ENCODE results near the gene VCL.

The VCL gene

GRCh38 chr10:74081941-74082718 lies 84.2 kb downstream of the VCL start:
- DNase-seq (ENCODE audit: insufficient read length, low spot score): no peak
- no peak for TF ChIP-seq CTCF (IDR thresholded peaks at IDR 0.05; ENCODE audit: insufficient read depth, missing control alignments)
- FAIRE-seq: no peak

- FAIRE-seq: no peak
- TF ChIP-seq CTCF (IDR thresholded peaks at IDR 0.05; ENCODE audit: insufficient read depth, missing control alignments): no peak
- DNase-seq (ENCODE audit: insufficient read length, low spot score): no peak
Measured at GRCh38 chr10:74083304-74083703, 85.4 kb downstream of the VCL start.

GRCh38 chr10:74084955-74085354 lies 87.0 kb downstream of the VCL start:
- TF ChIP-seq CTCF (IDR thresholded peaks at IDR 0.05; ENCODE audit: insufficient read depth, missing control alignments): no peak
- FAIRE-seq (no peak), DNase-seq (ENCODE audit: insufficient read length, low spot score) (no peak)

- no peak for TF ChIP-seq CTCF (IDR thresholded peaks at IDR 0.05; ENCODE audit: insufficient read depth, missing control alignments)
- no peak for FAIRE-seq
- no peak for DNase-seq (ENCODE audit: insufficient read length, low spot score)
Measured at GRCh38 chr10:74086317-74086716, 88.4 kb downstream of the VCL start.

GRCh38 chr10:74088722-74089121 lies 90.8 kb downstream of the VCL start:
- FAIRE-seq: no peak
- no peak for DNase-seq (ENCODE audit: insufficient read length, low spot score)
- no peak for TF ChIP-seq CTCF (IDR thresholded peaks at IDR 0.05; ENCODE audit: insufficient read depth, missing control alignments)

- no peak for FAIRE-seq
- no peak for TF ChIP-seq CTCF (IDR thresholded peaks at IDR 0.05; ENCODE audit: insufficient read depth, missing control alignments)
- no peak for DNase-seq (ENCODE audit: insufficient read length, low spot score)
Measured at GRCh38 chr10:74092372-74092771, 94.5 kb downstream of the VCL start.

GRCh38 chr10:74093530-74094164 lies 95.7 kb downstream of the VCL start:
- FAIRE-seq: no peak
- no peak for TF ChIP-seq CTCF (IDR thresholded peaks at IDR 0.05; ENCODE audit: insufficient read depth, missing control alignments)
- no peak for DNase-seq (ENCODE audit: insufficient read length, low spot score)

All from D721Med (cell line).